Measurements from ENCODE around the gene DAB1.

DAB1 gene

DNA sequence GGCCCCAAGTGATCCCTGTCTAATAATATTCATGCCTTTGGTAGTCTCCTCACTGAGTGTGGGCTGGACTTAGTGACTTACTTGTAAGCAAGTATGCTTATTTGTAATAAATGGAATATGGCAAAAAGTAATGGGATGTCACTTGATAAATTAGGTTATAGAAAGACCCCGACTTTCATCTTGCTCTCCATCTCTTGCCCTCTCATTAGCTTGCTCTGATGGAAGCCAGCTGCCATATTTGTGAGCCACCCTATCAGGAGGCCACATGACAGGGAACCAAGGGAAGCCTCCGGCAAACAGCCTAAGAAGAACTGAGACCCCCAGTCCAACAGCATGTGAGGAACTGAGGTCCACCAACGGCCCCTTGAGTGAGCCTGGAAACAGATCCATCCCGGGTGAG, 107.0 kb downstream of the DAB1 start:
- no peak for DNase-seq (ENCODE audit: low read depth in 3 of 3)

DNA sequence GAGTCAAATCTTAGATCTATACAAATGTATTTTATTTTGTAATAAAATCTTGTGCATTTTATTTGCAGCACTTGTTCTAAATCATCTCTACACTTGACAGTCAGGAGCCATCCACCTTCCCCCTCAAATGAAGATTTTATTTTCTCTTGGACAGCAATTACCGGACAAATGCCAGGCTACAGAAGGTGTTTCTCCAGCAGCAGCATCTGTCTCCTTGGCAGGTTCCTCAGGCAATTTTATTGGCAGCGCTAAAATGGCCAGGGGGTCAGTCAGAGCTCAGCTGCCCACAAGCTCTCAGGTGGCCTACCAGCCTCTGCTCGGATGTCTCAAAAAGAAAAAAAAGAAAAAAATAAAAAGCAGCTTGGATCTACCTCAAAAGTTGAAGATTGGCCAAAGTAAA, 107.6 kb downstream of the DAB1 start:
- no peak for DNase-seq (ENCODE audit: low read depth in 3 of 3)

DNA sequence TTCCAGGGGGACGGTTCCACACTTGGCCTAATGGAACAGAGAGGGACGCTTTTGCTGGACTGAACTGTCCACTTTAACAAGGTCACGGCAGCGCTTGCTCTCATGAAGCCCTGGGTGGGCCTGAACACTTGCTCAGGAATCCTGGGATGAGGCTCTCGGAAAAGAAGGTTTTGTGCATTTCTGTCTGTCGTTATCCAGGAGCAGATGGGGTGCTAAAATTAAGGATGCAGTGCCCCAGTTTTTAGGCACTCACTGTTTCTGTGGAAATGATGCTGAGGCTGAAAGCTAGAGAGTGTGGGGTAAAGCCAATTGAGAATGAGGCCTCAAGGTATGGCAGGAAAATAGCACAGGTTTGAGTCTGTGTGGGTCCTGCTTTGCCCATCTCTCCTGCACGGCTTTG, 111.0 kb downstream of the DAB1 start:
- DNase-seq (ENCODE audit: low read depth in 3 of 3), result no peak

DNA sequence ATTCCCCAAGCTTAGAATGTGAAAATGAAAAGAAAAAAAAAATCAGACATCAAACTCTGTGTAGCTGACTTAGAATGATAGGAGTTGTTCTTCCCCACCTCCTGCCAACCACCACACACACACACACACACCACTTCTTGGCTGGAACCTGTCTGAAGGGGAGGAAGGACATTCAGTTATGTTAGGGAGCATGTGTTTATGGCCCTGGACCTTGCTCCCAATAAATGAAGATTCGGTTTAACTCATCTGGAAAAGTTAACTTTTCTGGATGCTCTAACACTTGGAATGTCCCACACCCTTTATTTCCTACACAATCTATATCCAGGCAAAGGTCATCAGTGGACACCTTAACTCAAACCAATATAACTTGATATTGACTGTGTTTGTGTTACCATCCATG, 112.4 kb downstream of the DAB1 start:
- no peak for DNase-seq (ENCODE audit: low read depth in 3 of 3)

DNA sequence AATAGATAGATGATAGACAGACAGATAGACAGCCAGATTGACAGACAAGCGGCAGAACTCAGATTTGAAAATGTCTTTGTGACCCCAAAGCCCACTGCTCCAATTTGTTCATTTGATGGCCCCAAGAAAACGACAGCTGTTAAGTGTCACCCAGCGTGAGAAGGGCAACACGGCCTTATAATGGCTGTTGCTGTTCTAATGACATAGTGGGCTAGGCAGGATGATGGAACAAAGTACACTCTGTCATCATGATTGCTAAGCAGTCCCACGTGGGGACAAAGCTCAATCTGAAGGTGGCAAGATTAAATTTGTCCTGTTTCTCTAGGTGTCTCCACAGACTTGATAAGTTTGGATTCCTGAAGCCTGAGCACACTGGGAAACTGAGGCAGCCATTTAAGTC, 112.9 kb downstream of the DAB1 start:
- no peak for DNase-seq (ENCODE audit: low read depth in 3 of 3)

DNA sequence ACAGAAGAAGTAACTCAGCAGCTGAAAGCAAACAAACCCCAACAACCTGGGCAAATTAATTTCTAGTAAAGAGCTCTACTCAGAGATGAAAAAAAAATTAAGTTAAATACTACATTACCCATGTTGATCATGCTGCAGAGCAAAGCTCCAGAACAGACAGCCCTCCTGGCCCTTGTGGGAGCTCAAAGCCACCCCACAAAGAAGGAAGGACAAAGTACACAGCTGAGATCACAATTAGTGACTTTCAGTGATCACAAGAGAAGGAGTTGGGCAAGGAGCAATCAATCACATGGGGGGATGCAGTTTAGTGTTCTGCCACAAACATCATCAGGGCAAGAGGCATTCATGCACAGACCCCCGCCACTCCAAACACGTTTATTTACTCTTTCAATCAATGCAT, 114.2 kb downstream of the DAB1 start:
- no peak for DNase-seq (ENCODE audit: low read depth in 3 of 3)

DNA sequence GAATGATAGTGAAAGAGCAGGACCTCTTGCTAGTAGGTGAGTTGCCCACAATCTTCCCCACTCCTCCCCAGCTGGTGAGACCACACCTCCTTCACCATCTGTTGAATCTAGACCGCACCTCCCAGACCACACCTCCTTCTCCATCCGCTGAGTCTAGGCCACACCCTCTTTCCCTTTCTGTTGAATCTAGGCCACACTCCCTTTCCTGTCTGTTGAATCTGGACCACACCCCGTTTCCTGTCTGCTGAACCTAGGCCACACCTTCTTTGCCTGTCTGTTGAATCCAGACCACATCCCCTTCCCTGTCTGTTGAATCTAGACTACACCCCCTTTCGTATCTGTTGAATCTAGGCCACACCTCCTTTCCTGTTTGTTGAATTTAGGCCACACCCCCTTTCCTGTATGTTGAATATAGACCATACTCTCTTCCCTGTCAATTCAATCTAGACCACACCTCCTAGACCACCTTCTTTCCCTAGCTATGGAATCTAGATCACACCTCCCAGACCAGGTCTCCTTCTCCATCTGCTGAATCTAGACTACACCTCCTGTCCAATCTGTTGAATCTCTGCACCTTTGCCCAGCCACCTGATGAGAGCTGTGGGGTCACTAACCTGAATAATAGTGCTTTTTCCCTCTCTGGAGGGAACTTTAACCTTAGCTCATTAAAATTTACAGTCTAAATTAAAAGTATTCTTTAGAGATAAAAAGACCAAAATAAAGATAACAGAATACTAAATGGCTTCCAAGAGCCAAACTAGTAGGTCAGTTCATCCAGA, 116.3 kb downstream of the DAB1 start:
- peak; percentile 0 to 18 (median 16) for DNase-seq (ENCODE audit: low read depth in 3 of 3)

DNA sequence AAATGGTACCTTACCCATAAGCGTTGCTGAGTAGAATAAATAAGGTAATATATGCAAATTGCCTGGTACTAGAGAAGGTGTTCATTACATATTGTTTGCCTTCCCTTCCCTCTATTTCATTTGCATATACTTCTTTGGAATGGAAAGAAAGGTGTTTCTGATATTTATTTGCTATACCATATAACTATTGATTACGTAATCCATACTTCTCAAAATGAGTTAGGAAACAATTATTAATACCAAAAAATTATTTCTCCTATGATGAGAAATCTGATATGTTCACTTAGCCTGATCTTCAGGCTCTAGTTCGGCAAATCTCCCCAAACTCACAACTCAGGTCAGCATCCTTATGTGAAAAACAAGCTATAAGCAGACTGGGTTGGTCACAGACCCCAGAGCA, 119.3 kb downstream of the DAB1 start:
- DNase-seq (ENCODE audit: low read depth in 3 of 3), result no peak

DNA sequence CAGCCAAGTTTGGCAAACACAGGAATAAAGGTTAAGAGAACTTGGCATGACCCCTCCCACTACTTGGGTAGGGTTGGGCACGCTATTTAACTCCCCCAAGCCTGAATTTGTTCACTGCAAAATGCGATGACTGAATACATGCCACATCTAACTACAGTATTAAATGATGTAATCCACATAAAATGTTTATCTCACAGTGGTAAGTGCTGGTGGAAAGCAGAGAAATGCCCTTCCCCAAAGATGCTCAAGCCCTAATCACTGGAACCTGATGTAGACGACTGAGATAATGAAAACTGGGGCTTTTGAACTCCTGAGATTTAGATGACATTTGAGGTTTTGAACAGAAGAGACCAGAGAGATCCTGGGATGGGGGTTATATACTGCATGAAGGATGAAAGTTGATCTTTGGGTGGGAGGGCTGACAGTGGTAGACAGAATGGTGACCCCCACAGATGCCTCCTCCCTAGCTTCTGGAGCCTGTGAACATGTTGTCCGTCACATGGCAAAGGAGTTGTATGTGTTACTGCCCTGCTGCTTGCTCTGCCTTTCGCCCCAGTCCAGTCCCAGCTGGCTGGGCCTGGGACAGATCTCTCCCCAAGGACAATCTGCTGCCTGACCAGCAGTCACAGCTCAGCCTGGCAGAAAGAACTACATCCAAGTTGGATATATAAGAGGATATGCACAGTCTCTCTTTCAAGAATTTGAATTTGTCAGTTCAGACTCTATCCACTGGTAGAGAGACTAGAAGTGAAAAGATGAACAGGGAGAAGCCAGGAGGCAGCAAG, 120.9 kb downstream of the DAB1 start:
- no peak for DNase-seq (ENCODE audit: low read depth in 3 of 3)

DNA sequence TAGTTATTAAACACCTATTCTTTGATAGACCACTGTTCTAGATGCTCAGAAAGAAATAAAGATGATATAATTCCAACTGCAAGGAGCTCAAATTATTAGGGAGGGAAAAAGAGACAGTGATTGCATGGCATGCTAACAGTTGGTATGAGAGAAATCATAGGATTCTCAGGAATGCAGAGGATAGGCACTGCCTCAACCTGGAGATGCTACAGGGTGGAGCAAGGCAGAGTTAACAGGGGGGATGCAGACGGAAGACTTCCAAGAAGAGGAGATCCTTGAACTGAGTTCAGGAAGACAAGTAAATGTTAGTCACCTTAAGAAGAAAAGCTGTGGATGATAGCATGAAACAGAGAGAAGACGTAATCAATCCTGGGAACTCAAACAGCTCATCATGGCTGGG, 123.7 kb downstream of the DAB1 start:
- no peak for DNase-seq (ENCODE audit: low read depth in 3 of 3)

DNA sequence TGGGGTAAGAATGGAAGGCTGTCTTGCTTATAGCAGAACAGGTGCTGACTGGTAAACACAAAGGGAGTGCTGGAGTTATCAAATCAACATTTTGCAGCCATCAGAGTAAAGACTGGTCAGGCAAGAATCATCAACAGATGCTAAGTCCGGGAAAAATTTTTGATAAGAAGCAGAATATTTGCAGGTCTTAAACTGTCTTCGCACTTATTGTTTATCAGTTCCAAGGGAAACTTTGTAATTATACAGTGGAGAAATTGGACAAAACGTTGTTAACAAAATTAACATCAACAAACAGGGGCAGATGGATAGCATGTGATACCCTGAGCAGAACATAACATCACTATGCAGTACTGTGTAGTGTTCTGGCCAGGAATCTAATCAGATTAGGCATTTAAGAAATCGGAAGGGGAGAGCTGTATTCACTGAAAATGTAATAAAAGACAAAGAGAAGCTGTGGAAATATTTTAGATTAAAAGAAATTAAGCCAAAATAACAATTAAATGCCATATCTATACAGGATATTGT, 127.1 kb downstream of the DAB1 start:
- DNase-seq (ENCODE audit: low read depth in 3 of 3), result no peak

DNA sequence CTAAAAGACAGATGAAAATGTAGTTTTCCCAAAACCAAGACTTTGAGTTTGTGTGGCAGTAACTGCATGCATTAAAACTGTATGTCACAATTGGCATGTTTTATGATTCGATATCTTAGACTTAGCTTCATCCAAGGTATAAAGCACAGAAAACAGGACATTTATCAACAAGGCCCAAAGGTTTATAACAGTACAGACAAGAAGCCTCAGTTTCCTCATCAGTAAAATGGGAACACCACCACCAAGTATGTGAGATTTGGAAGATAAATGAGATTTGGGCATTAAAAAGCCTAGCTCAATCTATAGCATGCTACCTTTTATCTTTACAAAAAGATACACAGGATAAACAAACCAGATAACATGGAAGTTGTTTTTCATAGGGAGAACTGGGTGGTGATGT, 128.5 kb downstream of the DAB1 start:
- DNase-seq (ENCODE audit: low read depth in 3 of 3), result no peak

DNA sequence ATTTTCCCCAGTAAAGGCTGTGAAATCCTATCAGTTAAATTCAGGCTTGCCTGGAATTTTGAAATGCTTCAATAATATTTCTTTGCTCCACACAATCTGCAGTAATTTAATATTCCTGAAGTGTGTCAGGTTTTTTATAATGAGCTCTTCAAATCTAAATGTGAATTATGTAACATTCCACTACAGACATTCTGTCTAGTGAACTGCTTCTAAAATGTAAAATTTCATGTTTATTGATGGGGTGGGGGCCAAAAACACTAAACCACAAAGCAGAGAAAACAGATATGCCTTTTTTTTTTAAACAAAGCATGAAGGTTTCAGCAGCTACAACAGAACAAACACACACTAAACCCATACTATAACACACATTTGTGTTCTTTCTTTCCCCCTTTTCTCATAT, 129.7 kb downstream of the DAB1 start:
- no peak for DNase-seq (ENCODE audit: low read depth in 3 of 3)

DNA sequence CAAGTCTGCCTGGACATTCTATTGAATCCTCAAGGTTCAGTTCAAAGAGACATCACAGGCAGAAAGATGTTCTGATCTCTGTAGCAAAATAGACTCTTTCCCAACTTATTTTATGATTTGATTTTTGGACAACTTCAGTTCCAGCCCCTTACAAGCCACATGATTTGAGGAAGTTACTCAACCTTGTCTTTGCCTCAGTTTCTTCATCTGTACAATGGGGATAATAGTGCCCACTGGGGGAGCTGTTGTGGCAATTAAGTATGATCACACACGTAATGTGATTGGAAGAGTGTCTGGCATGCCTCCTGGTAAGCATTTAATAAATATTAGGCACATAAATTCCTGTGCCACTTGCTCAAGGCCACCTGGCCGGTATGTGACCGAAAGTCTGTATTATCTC, 130.6 kb downstream of the DAB1 start:
- no peak for DNase-seq (ENCODE audit: low read depth in 3 of 3)

DNA sequence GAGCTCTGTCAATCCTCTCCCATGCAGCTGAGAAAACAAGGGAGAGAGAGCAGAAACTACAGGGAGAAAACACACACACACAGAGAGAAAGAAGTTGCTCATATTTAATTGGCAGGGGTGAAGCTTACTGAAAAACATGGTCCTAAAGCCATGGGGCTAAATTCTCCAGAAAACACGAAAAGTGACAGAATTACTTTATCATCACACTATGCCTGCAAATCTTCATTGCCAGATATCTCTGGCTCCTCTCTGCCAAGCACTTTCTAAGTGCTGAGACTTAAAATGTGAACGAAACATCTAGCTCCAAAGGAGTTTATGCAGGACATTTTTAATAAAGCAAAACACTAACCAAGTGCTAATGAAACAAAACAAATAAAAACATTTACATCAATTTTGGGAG, 134.1 kb downstream of the DAB1 start:
- DNase-seq (ENCODE audit: low read depth in 3 of 3), result no peak

DNA sequence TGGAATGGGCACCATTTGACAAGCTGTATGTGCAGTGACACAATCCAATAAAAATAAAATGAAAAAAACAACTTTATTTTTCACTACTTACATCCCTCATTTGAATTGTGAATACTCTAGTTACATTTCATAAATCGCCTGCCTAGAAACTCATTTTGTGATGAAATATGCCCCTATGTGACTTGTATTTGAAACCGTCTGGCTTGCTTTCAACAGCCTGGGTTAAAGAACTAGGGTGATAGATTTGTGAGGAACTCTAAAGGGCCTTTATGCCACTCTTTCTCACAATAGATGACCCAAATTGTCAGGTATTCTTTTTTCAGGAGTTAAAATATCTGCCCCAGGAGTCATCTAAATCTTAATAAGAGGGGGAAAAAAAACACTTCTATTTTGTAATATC, 137.9 kb downstream of the DAB1 start:
- no peak for DNase-seq (ENCODE audit: low read depth in 3 of 3)

DNA sequence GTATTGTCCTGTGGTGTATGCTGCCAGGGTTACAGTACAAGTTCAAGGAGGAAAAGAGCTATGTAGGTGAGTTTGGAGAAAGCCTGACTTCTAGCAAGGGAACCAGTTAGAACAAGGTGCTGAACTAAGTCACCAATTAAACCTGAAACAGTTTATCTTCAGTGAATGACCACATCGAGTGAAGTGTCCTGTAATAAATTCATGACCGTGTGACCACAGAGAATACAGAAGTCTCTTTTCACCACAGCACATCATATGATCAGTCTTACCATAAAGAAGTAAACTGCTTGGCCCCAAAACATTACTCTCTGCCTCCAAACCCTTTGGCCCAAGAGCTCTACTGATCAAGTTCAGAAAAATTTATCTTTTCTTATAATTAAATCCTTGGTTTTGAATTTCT, 141.4 kb downstream of the DAB1 start:
- no peak for DNase-seq (ENCODE audit: low read depth in 3 of 3)

DNA sequence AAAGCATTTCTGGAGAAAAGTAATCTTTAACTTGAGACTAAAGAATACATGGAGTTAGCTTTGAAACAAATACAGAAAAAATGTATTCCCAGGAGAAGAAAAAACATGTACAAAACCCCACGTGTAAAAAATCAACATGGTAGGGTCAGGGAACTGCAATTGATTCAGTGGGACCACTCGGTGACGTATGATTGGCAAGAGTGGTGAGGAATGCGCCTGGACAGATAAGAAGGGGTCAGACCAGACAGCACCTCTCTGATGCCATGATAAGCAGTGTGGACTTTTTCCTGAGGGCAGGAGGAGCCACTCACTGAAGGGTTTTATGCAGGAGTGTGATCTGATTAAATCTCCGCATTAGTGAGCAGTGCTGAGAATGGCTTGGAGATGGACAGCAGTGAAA, 142.5 kb downstream of the DAB1 start:
- no peak for DNase-seq (ENCODE audit: low read depth in 3 of 3)

DNA sequence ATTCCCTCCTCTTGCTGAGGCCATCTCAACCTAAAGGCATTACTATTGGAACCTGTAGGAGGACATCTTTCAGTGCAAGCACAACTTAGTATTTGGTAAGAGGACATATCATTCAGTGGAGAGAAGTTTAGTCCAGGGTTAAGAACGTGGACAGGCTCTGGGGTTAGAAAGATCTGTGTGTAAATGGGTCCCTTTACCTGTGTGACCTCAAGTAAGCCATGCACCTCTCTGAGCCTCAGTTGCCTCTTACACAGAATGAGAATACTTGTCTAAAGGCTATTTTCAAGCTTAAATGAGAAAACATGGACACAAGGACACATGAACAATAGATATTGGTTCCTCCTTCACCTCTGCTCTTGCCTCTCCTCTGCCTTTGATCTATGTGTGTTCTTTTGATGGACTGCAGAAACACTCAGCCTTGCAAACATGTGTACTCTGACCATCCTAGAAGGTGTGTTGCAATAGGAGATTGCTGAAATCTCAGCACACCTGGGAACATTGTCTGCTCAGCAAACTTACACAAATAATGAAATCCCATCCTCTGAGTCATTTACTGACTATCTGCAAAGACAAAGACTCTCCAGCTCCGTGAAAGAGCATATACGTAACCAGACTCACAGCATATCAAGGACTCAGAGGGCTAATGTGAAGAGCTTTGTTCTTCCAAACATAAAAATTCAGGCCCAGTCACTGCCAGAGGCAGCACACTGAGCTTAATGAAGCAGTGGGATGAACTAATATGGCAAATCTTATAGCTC, 143.8 kb downstream of the DAB1 start:
- DNase-seq (ENCODE audit: low read depth in 3 of 3), result no peak

DNA sequence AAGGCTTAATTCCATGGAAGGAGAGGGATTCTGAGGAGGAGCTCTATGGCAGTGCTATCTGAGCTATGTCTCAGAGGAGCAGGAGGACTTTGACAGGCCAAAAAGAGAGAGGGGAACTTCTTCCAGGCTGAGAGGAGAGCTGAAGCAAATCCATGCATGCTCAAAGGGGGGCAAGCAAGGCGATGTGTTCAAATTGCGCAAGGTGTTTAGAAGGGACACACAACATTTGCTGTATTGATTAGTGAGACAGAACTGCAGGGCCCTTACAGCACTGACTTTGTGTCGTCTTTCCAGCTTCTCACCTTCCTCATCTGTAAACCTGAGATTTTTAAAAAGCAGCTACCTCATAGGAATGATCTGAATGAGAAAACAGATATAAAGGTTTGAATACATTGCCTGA, 145.3 kb downstream of the DAB1 start:
- DNase-seq (ENCODE audit: low read depth in 3 of 3), result no peak

DNA sequence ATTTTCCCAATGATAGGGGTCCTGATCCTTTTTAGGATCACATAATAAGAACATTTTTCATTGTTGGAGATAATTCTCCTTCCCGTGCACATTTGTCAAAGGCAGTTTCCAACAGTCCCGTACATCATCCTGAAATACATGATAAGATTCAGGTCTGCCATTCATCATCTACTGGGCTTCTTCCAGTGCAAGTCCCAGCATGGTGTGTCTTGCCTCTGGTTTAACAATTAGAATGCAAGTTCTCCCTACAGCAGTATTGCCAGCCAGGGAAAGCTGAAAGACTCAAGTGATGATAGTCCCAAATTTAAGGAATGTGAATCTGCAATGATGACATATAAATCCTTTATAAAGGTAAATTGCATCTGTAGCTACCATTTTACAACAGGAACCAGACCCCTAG, 146.2 kb downstream of the DAB1 start:
- DNase-seq (ENCODE audit: low read depth in 3 of 3), result no peak

DNA sequence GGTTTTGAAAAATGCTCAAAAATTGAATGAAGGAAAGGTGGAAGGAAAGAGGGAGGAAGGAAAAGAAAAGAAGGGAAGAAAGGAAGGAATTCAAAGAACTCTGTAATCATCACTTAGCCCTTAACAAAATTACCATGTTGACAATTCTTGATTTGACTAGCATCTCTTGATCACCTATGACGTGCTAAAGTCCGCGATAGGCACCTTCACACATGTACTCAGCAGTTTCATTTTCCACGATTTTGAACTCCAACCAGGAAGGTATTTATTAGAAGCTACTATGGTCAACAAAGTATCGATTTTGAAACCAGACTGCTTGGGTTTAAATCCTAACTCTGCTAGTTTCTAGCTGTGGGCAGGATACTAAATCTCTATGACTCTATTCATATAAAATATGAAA, 146.9 kb downstream of the DAB1 start:
- DNase-seq (ENCODE audit: low read depth in 3 of 3), result no peak

DNA sequence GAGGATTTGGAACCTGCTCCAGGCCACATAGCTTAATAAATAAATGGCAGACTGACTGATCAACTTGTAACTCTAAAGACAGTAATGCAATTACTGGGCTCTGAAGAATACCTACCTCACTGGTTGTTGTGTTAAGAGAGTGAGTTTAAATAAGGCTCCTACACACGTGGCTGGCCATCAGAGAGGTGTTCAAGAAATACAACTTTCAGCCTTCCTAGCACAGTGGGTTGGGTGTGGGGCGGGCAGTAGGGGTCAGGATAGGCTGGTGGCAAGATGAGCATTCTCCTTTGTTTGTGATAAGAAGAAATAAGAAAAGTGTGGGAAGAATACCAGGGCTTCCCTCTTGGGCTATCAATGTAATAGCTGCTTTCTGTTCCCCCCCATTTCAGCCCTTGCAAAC, 151.3 kb downstream of the DAB1 start:
- no peak for DNase-seq (ENCODE audit: low read depth in 3 of 3)

All from stimulated activated CD4-positive, alpha-beta T cell treated with anti-CD3 and anti-CD28 coated beads, TNF-alpha, amount 100 ng/mL, for 24 hours (primary cell).